Measurements from ENCODE around the gene SLIRP.

DNA sequence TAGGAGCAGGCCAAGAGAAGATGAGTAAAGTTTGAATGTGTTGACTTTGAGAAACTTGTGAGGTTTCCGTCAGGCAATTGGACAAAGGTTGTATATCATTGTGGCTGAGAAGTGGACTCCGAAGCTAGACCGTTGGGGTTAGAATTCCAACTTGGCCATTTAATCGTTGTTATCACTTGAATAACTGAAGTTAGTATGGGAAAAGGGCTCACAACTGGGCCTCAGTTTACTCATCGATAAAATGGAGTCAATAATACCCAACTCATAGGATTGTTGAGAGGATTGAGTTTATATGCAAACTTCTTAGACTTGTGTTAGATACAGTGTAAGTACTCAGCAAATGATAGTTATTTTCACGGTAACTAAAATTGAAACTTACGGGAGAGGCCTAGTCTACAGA lies 846 bp downstream of the SLIRP start:
- TF ChIP-seq, protein P1, sequence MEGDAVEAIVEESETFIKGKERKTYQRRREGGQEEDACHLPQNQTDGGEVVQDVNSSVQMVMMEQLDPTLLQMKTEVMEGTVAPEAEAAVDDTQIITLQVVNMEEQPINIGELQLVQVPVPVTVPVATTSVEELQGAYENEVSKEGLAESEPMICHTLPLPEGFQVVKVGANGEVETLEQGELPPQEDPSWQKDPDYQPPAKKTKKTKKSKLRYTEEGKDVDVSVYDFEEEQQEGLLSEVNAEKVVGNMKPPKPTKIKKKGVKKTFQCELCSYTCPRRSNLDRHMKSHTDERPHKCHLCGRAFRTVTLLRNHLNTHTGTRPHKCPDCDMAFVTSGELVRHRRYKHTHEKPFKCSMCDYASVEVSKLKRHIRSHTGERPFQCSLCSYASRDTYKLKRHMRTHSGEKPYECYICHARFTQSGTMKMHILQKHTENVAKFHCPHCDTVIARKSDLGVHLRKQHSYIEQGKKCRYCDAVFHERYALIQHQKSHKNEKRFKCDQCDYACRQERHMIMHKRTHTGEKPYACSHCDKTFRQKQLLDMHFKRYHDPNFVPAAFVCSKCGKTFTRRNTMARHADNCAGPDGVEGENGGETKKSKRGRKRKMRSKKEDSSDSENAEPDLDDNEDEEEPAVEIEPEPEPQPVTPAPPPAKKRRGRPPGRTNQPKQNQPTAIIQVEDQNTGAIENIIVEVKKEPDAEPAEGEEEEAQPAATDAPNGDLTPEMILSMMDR (conservative IDR thresholded peaks at IDR 0.05; ENCODE audit: low read length) = no peak
- no peak for TF ChIP-seq EZH2phosphoT487 (IDR thresholded peaks at IDR 0.05; ENCODE audit: borderline replicate concordance)
